Cardiac muscle cell (in vitro differentiated cells and primary cell): ENCODE data around the gene EML2. TPM values are rescaled to one million over a fixed set of nuclear protein-coding genes. Genes with fewer than 3 reads are reported as not detected.

Experiments used
- DNase-seq, 2 donors: peaks; one replicate each; pipeline versions ENCODE4 v3.0.0 to v3.0.0-alpha.2; 2010 to 2017; ENCODE audit warnings: low read depth in 1 of 2, low spot score in 1 of 2
- H3K27ac ChIP-seq: fragments of 200-600 bp; sonication (generic); 2 replicates; pipeline ENCODE4 v1.5.1; 2016
- H3K27me3 ChIP-seq: fragments of 200-600 bp; sonication (generic); 2 replicates; pipeline ENCODE4 v1.6.0; 2016; ENCODE audit warnings: control low read depth
- H3K36me3 ChIP-seq: fragments of 200-600 bp; sonication (generic); 2 replicates; pipeline ENCODE4 v1.5.1; 2016; ENCODE audit warnings: control low read depth
- H3K4me1 ChIP-seq: fragments of 200-600 bp; sonication (generic); 2 replicates; pipeline ENCODE4 v1.8.1; 2017; ENCODE audit warnings: low read depth, mild to moderate bottlenecking, mixed run types
- H3K4me3 ChIP-seq: fragments of 200-600 bp; sonication (generic); 2 replicates; pipeline ENCODE4 v1.5.1; 2016; ENCODE audit warnings: mild to moderate bottlenecking
- H3K9me3 ChIP-seq: fragments of 200-600 bp; sonication (generic); 2 replicates; pipeline ENCODE4 v1.5.1; 2017; ENCODE audit warnings: low read depth, mild to moderate bottlenecking, control low read depth
- CTCF ChIP-seq: IDR thresholded peaks from 2 replicates; pipeline ENCODE4 v1.5.1; 2012; ENCODE audit warnings: low read depth, mild to moderate bottlenecking, low read length
- polyA plus RNA-seq: library from polyadenylated mRNA; unstranded; fragments of >200 nt; fragmentation: Nextera tagmentation; extraction: Ambion mirVana; gene quantifications from 2 replicates; pipeline ENCODE4 v1.2.1, GENCODE V29; 2016
- total RNA-seq: library from RNA; depleted of rRNA; stranded (reverse); fragments of >200 nt; gene quantifications from 2 replicates; pipeline ENCODE4 v1.2.3, GENCODE V29; 2016

Gene EML2
- total and polyA plus RNA-seq, 2 experiments from 2014 or later: 26.2 to 41.0 TPM

DNA sequence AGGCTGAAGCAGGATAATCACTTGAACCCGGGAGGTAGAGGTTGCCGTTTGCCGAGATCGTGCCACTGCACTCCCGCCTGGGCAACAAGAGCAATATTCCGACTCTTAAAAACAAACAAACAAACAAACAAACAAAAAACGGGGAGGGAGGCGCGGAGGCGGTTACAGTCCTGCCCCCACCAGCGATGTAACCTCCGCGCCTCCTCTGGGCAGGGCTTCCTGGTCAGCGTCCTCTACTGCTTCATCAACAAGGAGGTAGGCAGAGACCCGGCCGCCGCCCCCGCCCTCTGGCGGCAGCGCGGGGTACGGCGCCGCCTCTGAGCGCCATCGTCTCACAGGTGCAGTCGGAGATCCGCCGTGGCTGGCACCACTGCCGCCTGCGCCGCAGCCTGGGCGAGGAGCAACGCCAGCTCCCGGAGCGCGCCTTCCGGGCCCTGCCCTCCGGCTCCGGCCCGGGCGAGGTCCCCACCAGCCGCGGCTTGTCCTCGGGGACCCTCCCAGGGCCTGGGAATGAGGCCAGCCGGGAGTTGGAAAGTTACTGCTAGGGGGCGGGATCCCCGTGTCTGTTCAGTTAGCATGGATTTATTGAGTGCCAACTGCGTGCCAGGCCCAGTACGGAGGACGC lies 42.3 kb upstream of the EML2 start:
- Histone ChIP-seq H3K27ac (no peak overlapping the region), H3K36me3 (peaks cover 12% of the 10 kb centered on the region), H3K4me3 (no peak overlapping the region), H3K27me3 (no peaks in the 10 kb centered on the region), H3K4me1 (no peaks in the 10 kb centered on the region), H3K9me3 (no peaks in the 10 kb centered on the region)
- peak; percentile 94 for TF ChIP-seq CTCF
- DNase-seq: peak; percentile 77 to 82

DNA sequence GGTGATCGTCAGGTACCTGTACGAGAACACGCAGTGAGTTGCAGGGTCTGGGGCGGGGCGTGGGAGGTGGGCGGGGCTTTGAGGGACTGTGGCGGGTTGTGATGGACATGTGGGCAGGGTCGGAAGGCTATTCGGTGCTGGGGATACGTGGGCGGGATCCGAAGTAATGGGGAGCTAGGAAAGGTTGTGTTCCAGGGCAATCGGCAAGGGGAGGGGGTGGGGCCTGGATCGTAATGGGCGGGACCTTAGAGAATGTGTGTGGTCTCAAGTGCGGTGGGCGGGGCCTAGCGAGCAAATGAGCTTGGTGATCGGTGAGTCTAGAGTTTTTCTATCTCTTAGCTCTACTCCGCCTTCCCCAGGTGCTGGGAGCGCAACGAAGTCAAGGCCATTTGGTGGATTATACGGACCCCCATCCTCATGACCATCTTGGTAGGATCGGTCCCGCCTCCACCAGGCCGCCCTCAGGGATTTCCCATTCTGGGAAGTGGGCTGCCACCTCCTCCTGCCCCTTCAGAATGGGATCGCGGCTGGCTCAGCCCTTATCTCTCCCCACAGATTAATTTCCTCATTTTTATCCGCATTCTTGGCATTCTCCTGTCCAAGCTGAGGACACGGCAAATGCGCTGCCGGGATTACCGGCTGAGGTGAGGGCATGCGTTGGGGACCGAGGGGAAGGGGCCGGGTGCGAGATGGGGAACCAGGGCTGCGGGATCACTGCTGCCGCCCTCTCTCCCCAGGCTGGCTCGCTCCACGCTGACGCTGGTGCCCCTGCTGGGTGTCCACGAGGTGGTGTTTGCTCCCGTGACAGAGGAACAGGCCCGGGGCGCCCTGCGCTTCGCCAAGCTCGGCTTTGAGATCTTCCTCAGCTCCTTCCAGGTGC lies 38.4 kb upstream of the EML2 start:
- Histone ChIP-seq H3K36me3 (no peaks in the 10 kb centered on the region), H3K4me1 (no peaks in the 10 kb centered on the region), H3K9me3 (no peaks in the 10 kb centered on the region), H3K4me3 (peak overlapping the region; percentile 25), H3K27ac (no peak overlapping the region), H3K27me3 (no peaks in the 10 kb centered on the region)
- peak; percentile 92 to 93 for DNase-seq
- peak; percentile 41 for TF ChIP-seq CTCF

GRCh38 chr19:45676851-45677263 lies 37.7 kb upstream of the EML2 start:
- no peak for DNase-seq
- no peak for TF ChIP-seq CTCF
- Histone ChIP-seq H3K27me3 (no peaks in the 10 kb centered on the region), H3K36me3 (no peaks in the 10 kb centered on the region), H3K9me3 (no peaks in the 10 kb centered on the region), H3K27ac (no peak overlapping the region), H3K4me1 (no peaks in the 10 kb centered on the region), H3K4me3 (peak overlapping the region; percentile 25)

DNA sequence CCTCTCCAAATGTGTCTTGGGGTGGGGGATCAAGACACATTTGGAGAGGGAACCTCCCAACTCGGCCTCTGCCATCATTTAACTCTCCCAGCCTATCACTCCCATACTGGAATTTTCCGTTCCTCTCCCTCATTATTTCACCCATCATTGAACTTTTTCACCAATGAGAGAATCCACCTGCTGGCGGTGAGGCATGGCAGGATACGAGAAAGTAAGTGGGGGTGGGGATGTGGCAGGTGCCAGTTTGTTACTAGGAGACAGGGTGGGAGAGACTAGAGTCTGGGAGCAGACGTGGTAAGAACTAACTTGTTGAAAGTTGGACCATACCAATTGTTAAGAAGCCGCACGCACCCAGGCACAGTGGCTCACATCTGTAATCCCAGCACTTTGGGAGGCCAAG lies 35.7 kb upstream of the EML2 start:
- no peaks in the 10 kb centered on the region for H3K27me3 ChIP-seq
- DNase-seq: no peak
- no peaks in the 10 kb centered on the region for H3K36me3 ChIP-seq
- no peak overlapping the region for H3K4me3 ChIP-seq
- H3K9me3 ChIP-seq: no peaks in the 10 kb centered on the region
- H3K4me1 ChIP-seq: no peaks in the 10 kb centered on the region
- no peak for TF ChIP-seq CTCF
- H3K27ac ChIP-seq: no peak overlapping the region

- no peaks in the 10 kb centered on the region for H3K27me3 ChIP-seq
- TF ChIP-seq CTCF: no peak
- H3K4me3 ChIP-seq: peak overlapping the region; percentile 14
- H3K27ac ChIP-seq: no peak overlapping the region
- H3K36me3 ChIP-seq: no peaks in the 10 kb centered on the region
- H3K4me1 ChIP-seq: no peaks in the 10 kb centered on the region
- no peaks in the 10 kb centered on the region for H3K9me3 ChIP-seq
- DNase-seq: peak; percentile 89 to 95
Observed at GRCh38 chr19:45670670-45671453, 31.7 kb upstream of the EML2 start.
